HL-60 (cell line): ENCODE measurements around the gene CEP97.

ENCODE experiments used
- DNase-seq, 2 experiments: peaks; one replicate each; pipeline ENCODE4 v3.0.0-alpha.2; 2010 to 2020; ENCODE audit warnings: low read depth in 1 of 2, low spot score in 1 of 2
- H3K27ac ChIP-seq: fragments of 250-450 bp; sonication (Bioruptor Pico); replicated peaks from 2 replicates; pipeline ENCODE4 v1.5.1; 2020; ENCODE audit warnings: mild to moderate bottlenecking, moderate library complexity
- H3K27me3 ChIP-seq: fragments of 250-450 bp; sonication (Bioruptor Pico); 2 replicates; pipeline ENCODE4 v1.5.1; 2021; ENCODE audit warnings: mild to moderate bottlenecking, moderate library complexity; ENCODE audit not compliant: insufficient read depth, poor library complexity, severe bottlenecking
- H3K4me3 ChIP-seq: replicated peaks from 2 replicates; pipeline ENCODE4 v1.5.1; 2011; ENCODE audit warnings: mild to moderate bottlenecking, control low read depth, low read length; ENCODE audit not compliant: insufficient read depth
- GABPA ChIP-seq: IDR thresholded peaks from 2 replicates; pipeline ENCODE4 v1.6.1; 2012; ENCODE audit warnings: low read depth
- POLR2AphosphoS5 ChIP-seq: IDR thresholded peaks from 2 replicates; pipeline ENCODE4 v1.6.1; 2012; ENCODE audit warnings: low read depth
- SPI1 ChIP-seq: IDR thresholded peaks from 2 replicates; pipeline ENCODE4 v1.6.1; 2012; ENCODE audit warnings: low read depth, mild to moderate bottlenecking, borderline replicate concordance
- TF ChIP-seq, protein P1 (sequence below): IDR thresholded peaks from 2 replicates; pipeline ENCODE4 v1.6.1; 2012; ENCODE audit warnings: low read depth; ENCODE audit not compliant: insufficient replicate concordance
- TF ChIP-seq, protein P2 (sequence below): IDR thresholded peaks from one replicate; pipeline ENCODE4 v1.5.1; 2011; ENCODE audit warnings: low read length, control low read depth, inconsistent platforms; ENCODE audit not compliant: insufficient read depth

CEP97 gene

DNA sequence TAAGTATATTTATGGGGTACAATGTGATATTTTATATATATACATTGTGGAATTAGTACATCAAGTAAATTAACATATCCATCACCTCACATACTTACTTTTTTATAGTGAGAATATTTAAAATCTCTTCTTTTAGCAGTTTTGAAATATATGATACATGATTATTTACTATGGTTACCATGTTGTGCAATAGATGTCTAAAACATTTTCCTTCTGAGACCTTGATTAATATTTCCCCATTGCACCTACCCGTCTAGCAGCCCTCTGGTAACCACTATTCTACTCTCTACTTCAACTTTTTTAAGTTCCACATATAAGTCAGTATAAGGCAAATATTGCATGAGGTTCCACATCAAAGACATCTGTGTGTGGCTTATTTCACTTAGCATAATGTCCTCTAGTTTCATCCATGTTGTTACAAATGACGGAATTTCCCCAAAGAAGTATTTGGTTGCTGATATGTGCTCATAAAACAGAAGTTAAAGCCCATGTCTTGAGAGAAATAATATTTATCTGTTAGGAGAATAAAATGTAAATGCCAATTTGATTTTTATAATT is 95.3 kb downstream of the CEP97 start:
- no peak overlapping the region for H3K4me3 ChIP-seq
- no peak for DNase-seq
- TF ChIP-seq GABPA (no peak), POLR2AphosphoS5 (no peak), SPI1 (no peak)
- TF ChIP-seq, protein P1, sequence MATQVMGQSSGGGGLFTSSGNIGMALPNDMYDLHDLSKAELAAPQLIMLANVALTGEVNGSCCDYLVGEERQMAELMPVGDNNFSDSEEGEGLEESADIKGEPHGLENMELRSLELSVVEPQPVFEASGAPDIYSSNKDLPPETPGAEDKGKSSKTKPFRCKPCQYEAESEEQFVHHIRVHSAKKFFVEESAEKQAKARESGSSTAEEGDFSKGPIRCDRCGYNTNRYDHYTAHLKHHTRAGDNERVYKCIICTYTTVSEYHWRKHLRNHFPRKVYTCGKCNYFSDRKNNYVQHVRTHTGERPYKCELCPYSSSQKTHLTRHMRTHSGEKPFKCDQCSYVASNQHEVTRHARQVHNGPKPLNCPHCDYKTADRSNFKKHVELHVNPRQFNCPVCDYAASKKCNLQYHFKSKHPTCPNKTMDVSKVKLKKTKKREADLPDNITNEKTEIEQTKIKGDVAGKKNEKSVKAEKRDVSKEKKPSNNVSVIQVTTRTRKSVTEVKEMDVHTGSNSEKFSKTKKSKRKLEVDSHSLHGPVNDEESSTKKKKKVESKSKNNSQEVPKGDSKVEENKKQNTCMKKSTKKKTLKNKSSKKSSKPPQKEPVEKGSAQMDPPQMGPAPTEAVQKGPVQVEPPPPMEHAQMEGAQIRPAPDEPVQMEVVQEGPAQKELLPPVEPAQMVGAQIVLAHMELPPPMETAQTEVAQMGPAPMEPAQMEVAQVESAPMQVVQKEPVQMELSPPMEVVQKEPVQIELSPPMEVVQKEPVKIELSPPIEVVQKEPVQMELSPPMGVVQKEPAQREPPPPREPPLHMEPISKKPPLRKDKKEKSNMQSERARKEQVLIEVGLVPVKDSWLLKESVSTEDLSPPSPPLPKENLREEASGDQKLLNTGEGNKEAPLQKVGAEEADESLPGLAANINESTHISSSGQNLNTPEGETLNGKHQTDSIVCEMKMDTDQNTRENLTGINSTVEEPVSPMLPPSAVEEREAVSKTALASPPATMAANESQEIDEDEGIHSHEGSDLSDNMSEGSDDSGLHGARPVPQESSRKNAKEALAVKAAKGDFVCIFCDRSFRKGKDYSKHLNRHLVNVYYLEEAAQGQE: no peak
- TF ChIP-seq, protein P2, sequence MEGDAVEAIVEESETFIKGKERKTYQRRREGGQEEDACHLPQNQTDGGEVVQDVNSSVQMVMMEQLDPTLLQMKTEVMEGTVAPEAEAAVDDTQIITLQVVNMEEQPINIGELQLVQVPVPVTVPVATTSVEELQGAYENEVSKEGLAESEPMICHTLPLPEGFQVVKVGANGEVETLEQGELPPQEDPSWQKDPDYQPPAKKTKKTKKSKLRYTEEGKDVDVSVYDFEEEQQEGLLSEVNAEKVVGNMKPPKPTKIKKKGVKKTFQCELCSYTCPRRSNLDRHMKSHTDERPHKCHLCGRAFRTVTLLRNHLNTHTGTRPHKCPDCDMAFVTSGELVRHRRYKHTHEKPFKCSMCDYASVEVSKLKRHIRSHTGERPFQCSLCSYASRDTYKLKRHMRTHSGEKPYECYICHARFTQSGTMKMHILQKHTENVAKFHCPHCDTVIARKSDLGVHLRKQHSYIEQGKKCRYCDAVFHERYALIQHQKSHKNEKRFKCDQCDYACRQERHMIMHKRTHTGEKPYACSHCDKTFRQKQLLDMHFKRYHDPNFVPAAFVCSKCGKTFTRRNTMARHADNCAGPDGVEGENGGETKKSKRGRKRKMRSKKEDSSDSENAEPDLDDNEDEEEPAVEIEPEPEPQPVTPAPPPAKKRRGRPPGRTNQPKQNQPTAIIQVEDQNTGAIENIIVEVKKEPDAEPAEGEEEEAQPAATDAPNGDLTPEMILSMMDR: no peak
- no peak overlapping the region for H3K27ac ChIP-seq
- H3K27me3 ChIP-seq: no peaks in the 10 kb centered on the region
